H1 (cell line): ENCODE results near the gene A2ML1. TPM values are rescaled to one million over a fixed set of nuclear protein-coding genes. Genes with fewer than 3 reads are reported as not detected.

Experiments used
- CTCF ChIA-PET: fragments of 300-600 bp; sonication (Branson Sonifier 250); formaldehyde crosslinking; loops from one replicate; lab custom pipeline; 2021; ENCODE audit not compliant: partially characterized antibody; lab: Charles Lee
- POLR2A ChIA-PET: fragments of 300-600 bp; sonication (Branson Sonifier 250); formaldehyde crosslinking; loops from one replicate; lab custom pipeline; 2021; ENCODE audit warnings: inconsistent platforms; ENCODE audit not compliant: partially characterized antibody; lab: Charles Lee
- DNase-seq, 2 experiments: peaks; one replicate each; pipeline versions ENCODE4 v3.0.0 to v3.0.0-alpha.2; 2010 to 2022; ENCODE audit warnings: low spot score in 2 of 2, low read depth in 1 of 2, mixed read lengths in 1 of 2
- FAIRE-seq: peaks from 2 replicates; lab custom pipeline; 2011; peaks lifted over from hg19 to GRCh38; lab: Jason Lieb, UNC
- H2AFZ ChIP-seq: 2 replicates; pipeline ENCODE4 v1.8.1; 2012; ENCODE audit warnings: low read length, inconsistent platforms
- H2AK5ac ChIP-seq: 2 replicates; pipeline ENCODE4 v1.6.1; 2013; ENCODE audit warnings: low read depth, low read length
- H2BK120ac ChIP-seq: replicated peaks from 2 replicates; pipeline ENCODE3; 2013; ENCODE audit warnings: low read depth, low read length, inconsistent platforms
- H2BK12ac ChIP-seq: 2 replicates; pipeline ENCODE4 v1.6.1; 2013; ENCODE audit warnings: low read depth, low read length
- H2BK15ac ChIP-seq: 2 replicates; pipeline ENCODE4 v1.6.1; 2013; ENCODE audit warnings: low read length
- H2BK20ac ChIP-seq: 2 replicates; pipeline ENCODE4 v1.6.1; 2013; ENCODE audit warnings: low read length
- H2BK5ac ChIP-seq: 2 replicates; pipeline ENCODE4 v1.6.1; 2013; ENCODE audit warnings: low read depth, low read length
- H3K14ac ChIP-seq: 2 replicates; pipeline ENCODE4 v1.6.1; 2013; ENCODE audit warnings: inconsistent platforms; ENCODE audit not compliant: insufficient read length
- H3K18ac ChIP-seq: 2 replicates; pipeline ENCODE4 v1.6.1; 2013; ENCODE audit warnings: low read length; ENCODE audit errors: extremely low read depth
- H3K23ac ChIP-seq: 2 replicates; pipeline ENCODE4 v1.6.1; 2013; ENCODE audit warnings: inconsistent platforms; ENCODE audit not compliant: insufficient read length
- H3K23me2 ChIP-seq: 2 replicates; pipeline ENCODE4 v1.6.1; 2013; ENCODE audit warnings: low read depth, low read length
- H3K27ac ChIP-seq: 2 replicates; pipeline ENCODE4 v1.6.1; 2011; ENCODE audit warnings: low read depth, low read length, inconsistent platforms
- H3K27me3 ChIP-seq, 4 experiments: replicated peaks in 1 of 4; 1 replicate in 1 of 4; 2 replicates in 3 of 4; pipeline versions ENCODE4 v1.6.1 to v1.8.1; 2011 to 2013; ENCODE audit warnings: low read length in 3 of 4, mild to moderate bottlenecking in 3 of 4, inconsistent platforms in 2 of 4, mixed read lengths in 2 of 4, moderate library complexity in 1 of 4; ENCODE audit not compliant: control insufficient read depth in 3 of 4, insufficient read depth in 3 of 4; ENCODE audit errors: extremely low read depth in 1 of 4
- H3K36me3 ChIP-seq, 4 experiments: 2 replicates each; pipeline versions ENCODE4 v1.6.1 to v1.8.1; 2011 to 2013; ENCODE audit warnings: mild to moderate bottlenecking in 4 of 4, low read length in 3 of 4, moderate library complexity in 2 of 4, control low read depth in 1 of 4, inconsistent platforms in 1 of 4; ENCODE audit not compliant: insufficient read depth in 4 of 4, control insufficient read depth in 2 of 4
- H3K4ac ChIP-seq: replicated peaks from 2 replicates; pipeline ENCODE3; 2013; ENCODE audit warnings: low read length, low read depth, mixed read lengths, inconsistent platforms; ENCODE audit not compliant: insufficient read length
- H3K4me1 ChIP-seq, 4 experiments: replicated peaks in 1 of 4; 1 replicate in 1 of 4; 2 replicates in 3 of 4; pipeline versions ENCODE4 v1.6.1 to v1.8.1; 2011 to 2013; ENCODE audit warnings: low read length in 3 of 4, inconsistent platforms in 2 of 4, mixed read lengths in 1 of 4; ENCODE audit not compliant: insufficient read depth in 4 of 4, control insufficient read depth in 3 of 4
- H3K4me2 ChIP-seq, 2 experiments: 2 replicates each; pipeline versions ENCODE4 v1.6.1 to v1.8.1; 2011 to 2013; ENCODE audit warnings: low read depth in 2 of 2, low read length in 2 of 2, control low read depth in 1 of 2, inconsistent platforms in 1 of 2, mild to moderate bottlenecking in 1 of 2; ENCODE audit not compliant: insufficient read depth in 1 of 2
- H3K4me3 ChIP-seq, 4 experiments: fragments of 200-600, 300-600 bp in 1 of 4; sonication (generic), shearing (Covaris generic), sonication (Bioruptor Twin) in 1 of 4; 2 replicates each; pipeline versions ENCODE4 v1.5.1 to v1.8.1; 2011 to 2016; ENCODE audit warnings: low read length in 4 of 4, low read depth in 3 of 4, control low read depth in 2 of 4, inconsistent platforms in 2 of 4, mild to moderate bottlenecking in 2 of 4, mixed read lengths in 1 of 4, moderate library complexity in 1 of 4; ENCODE audit not compliant: insufficient read depth in 2 of 4; ENCODE audit errors: extremely low read depth in 1 of 4
- H3K56ac ChIP-seq: replicated peaks from 2 replicates; pipeline ENCODE3; 2013; ENCODE audit warnings: low read depth, mild to moderate bottlenecking, mixed read lengths, low read length, inconsistent platforms; ENCODE audit not compliant: insufficient read length
- H3K79me1 ChIP-seq: 2 replicates; pipeline ENCODE4 v1.6.1; 2013; ENCODE audit warnings: low read depth, low read length, control low read depth
- H3K79me2 ChIP-seq, 2 experiments: 2 replicates each; pipeline versions ENCODE4 v1.6.1 to v1.8.1; 2012 to 2013; ENCODE audit warnings: low read length in 2 of 2, mild to moderate bottlenecking in 2 of 2, inconsistent platforms in 1 of 2; ENCODE audit not compliant: insufficient read depth in 2 of 2, control insufficient read depth in 1 of 2
- H3K9ac ChIP-seq, 4 experiments: replicated peaks in 1 of 4; 1 replicate in 1 of 4; 2 replicates in 3 of 4; pipeline versions ENCODE4 v1.6.1 to v1.8.1; 2011 to 2013; ENCODE audit warnings: low read depth in 3 of 4, low read length in 3 of 4, control low read depth in 2 of 4, mild to moderate bottlenecking in 2 of 4, moderate library complexity in 2 of 4, inconsistent platforms in 1 of 4; ENCODE audit errors: extremely low read depth in 1 of 4
- H3K9me3 ChIP-seq, 2 experiments: 2 replicates each; pipeline versions ENCODE4 v1.6.1 to v1.8.1; 2012 to 2013; ENCODE audit warnings: mild to moderate bottlenecking in 2 of 2, moderate library complexity in 2 of 2, control low read depth in 1 of 2, inconsistent platforms in 1 of 2, low read depth in 1 of 2, low read length in 1 of 2, mixed read lengths in 1 of 2; ENCODE audit not compliant: insufficient read depth in 2 of 2
- H4K20me1 ChIP-seq, 2 experiments: replicated peaks in 1 of 2; 2 replicates each; pipeline versions ENCODE3 to v1.8.1; 2011 to 2013; ENCODE audit warnings: inconsistent platforms in 2 of 2, low read length in 2 of 2, mild to moderate bottlenecking in 1 of 2; ENCODE audit not compliant: insufficient read depth in 2 of 2, control insufficient read depth in 1 of 2
- H4K5ac ChIP-seq: 2 replicates; pipeline ENCODE4 v1.6.1; 2013; ENCODE audit warnings: low read length, low read depth, mixed read lengths, inconsistent platforms; ENCODE audit not compliant: insufficient read length
- H4K8ac ChIP-seq: 2 replicates; pipeline ENCODE4 v1.8.0; 2013; ENCODE audit warnings: mild to moderate bottlenecking, moderate library complexity, low read length, inconsistent platforms; ENCODE audit not compliant: insufficient read depth; ENCODE audit errors: extremely low read depth
- H4K91ac ChIP-seq: replicated peaks from 2 replicates; pipeline ENCODE3; 2013; ENCODE audit warnings: low read length, mixed read lengths, inconsistent platforms; ENCODE audit not compliant: insufficient read length
- BCL11A ChIP-seq, 2 experiments: IDR thresholded peaks; one replicate each; pipeline ENCODE4 v1.6.1; 2011; ENCODE audit warnings: low read depth in 2 of 2, low read length in 2 of 2, mild to moderate bottlenecking in 2 of 2
- E2F6 ChIP-seq: IDR thresholded peaks from 2 replicates; pipeline ENCODE4 v1.6.1; 2012; ENCODE audit warnings: inconsistent platforms
- EGR1 ChIP-seq: IDR thresholded peaks from 2 replicates; pipeline ENCODE4 v1.6.1; 2011; ENCODE audit warnings: low read depth, low read length, borderline replicate concordance
- EP300 ChIP-seq, 2 experiments: IDR thresholded peaks; 1 replicate in 1 of 2; 2 replicates in 1 of 2; pipeline ENCODE4 v1.6.1; 2011 to 2012; ENCODE audit warnings: low read depth in 2 of 2, low read length in 2 of 2, mild to moderate bottlenecking in 2 of 2, borderline replicate concordance in 1 of 2, inconsistent platforms in 1 of 2, moderate library complexity in 1 of 2
- FOSL1 ChIP-seq: IDR thresholded peaks from 2 replicates; pipeline ENCODE4 v1.6.1; 2011; ENCODE audit warnings: mild to moderate bottlenecking, low read depth, low read length, moderate library complexity; ENCODE audit not compliant: insufficient read depth
- GABPA ChIP-seq: IDR thresholded peaks from 2 replicates; pipeline ENCODE4 v1.6.1; 2011; ENCODE audit warnings: mild to moderate bottlenecking, low read length, moderate library complexity, borderline replicate concordance; ENCODE audit not compliant: insufficient read depth
- HDAC6 ChIP-seq: IDR thresholded peaks from one replicate; pipeline ENCODE4 v1.7.1; 2012; ENCODE audit warnings: low read depth, mild to moderate bottlenecking, inconsistent platforms, low read length, moderate library complexity
- JUND ChIP-seq: IDR thresholded peaks from 2 replicates; pipeline ENCODE4 v1.6.1; 2011; ENCODE audit warnings: mild to moderate bottlenecking, improper control_type of control experiment, low read length
- MAFK ChIP-seq: IDR thresholded peaks from 2 replicates; pipeline ENCODE4 v1.6.1; 2012; ENCODE audit warnings: low read depth, mild to moderate bottlenecking, improper control_type of control experiment, low read length
- SIX5 ChIP-seq: IDR thresholded peaks from 2 replicates; pipeline ENCODE4 v1.6.1; 2011; ENCODE audit warnings: mild to moderate bottlenecking, low read depth, low read length
- SP2 ChIP-seq: IDR thresholded peaks from 2 replicates; pipeline ENCODE4 v1.6.1; 2012; ENCODE audit warnings: mild to moderate bottlenecking, low read length, inconsistent platforms
- TCF12 ChIP-seq: IDR thresholded peaks from 2 replicates; pipeline ENCODE4 v1.6.1; 2011; ENCODE audit warnings: low read depth, mild to moderate bottlenecking, low read length
- WGBS, 2 experiments: shearing (Covaris generic) in 1 of 2; methylation state at CpG; one replicate each; pipeline versions ENCODE4 v1.1.6 to v1.1.7; 2013 to 2015; ENCODE audit warnings: low lambda C conversion rate in 2 of 2, mixed read lengths in 2 of 2, inconsistent platforms in 1 of 2, low coverage in 1 of 2, missing lambda C conversion rate in 1 of 2; ENCODE audit not compliant: insufficient replicate concordance in 2 of 2, insufficient coverage in 1 of 2, insufficient read length in 1 of 2; ENCODE audit errors: extremely low coverage in 1 of 2, missing lambda C conversion rate in 1 of 2; 5-methylcytosine and 5-hydroxymethylcytosine counted together
- polyA plus RNA-seq, 7 experiments: library from polyadenylated mRNA; depleted of rRNA in 3 of 7; stranded (reverse) in 5 of 7; unstranded in 2 of 7; fragments of >200 nt in 5 of 7; fragments of 200-250 nt in 2 of 7; gene quantifications; 1 replicate in 5 of 7; 2 replicates in 1 of 7; 4 replicates in 1 of 7; pipeline versions ENCODE4 v1.2.1 to v1.2.3, GENCODE V29; 2011 to 2013; ENCODE audit warnings: missing spikeins in 2 of 7, mixed read lengths in 2 of 7
- total RNA-seq: library from RNA; stranded (reverse); fragmentation: NEBNext Ultra II Directional; extraction: Animal tissue kit (Norgen Biotek cat#: 25700); gene quantifications from 2 replicates; pipeline ENCODE4 v1.2.1, GENCODE V29; 2021

Gene A2ML1
- total and polyA plus RNA-seq, 2 of the 8 experiments (the other 6 are each of a cell fraction or from before 2014, with no cell fraction given), result 10.2 to 10.3 TPM

GRCh38 chr12:8781381-8782127 is 40.9 kb upstream of the A2ML1 start:
- H3K4me3 ChIP-seq, result no peak overlapping the region
- WGBS, 2 experiments, result 89% methylated on average over 2 of the region's 2 CpGs; no CpG with 5 or more reads in 1 of the 2 experiments
- peaks cover 4 to 16% (median 6%) of the 10 kb centered on the region in 4 experiments; a peak in 5 of 8 replicates for H3K36me3 ChIP-seq
- no peaks in the 10 kb centered on the region for H3K4me1 ChIP-seq
- no peak overlapping the region for H3K9ac ChIP-seq
- H2BK12ac ChIP-seq, result no peak overlapping the region
- H3K4ac ChIP-seq, result peak overlapping the region; percentile 44
- H3K79me1 ChIP-seq, result peaks cover 4% of the 10 kb centered on the region; the same call in 1 of the 2 replicates
- H3K4me2 ChIP-seq, result no peak overlapping the region
- no peak overlapping the region for H3K18ac ChIP-seq
- H3K9me3 ChIP-seq, result peaks cover 6 to 9% of the 10 kb centered on the region in 2 experiments
- no peak overlapping the region for H4K8ac ChIP-seq
- H3K27me3 ChIP-seq, result no peaks in the 10 kb centered on the region
- no peak overlapping the region for H3K27ac ChIP-seq
- H3K14ac ChIP-seq, result no peak overlapping the region
- H4K5ac ChIP-seq, result no peak overlapping the region
- H2BK120ac ChIP-seq, result no peak overlapping the region
- H4K91ac ChIP-seq, result no peak overlapping the region
- FAIRE-seq (no peak), DNase-seq (no peak)
- no peaks in the 10 kb centered on the region for H4K20me1 ChIP-seq
- H2BK20ac ChIP-seq, result no peak overlapping the region
- CTCF ChIA-PET, result interaction anchor here (0.6 to 2.5 kb wide), 12 partner anchors 9 to 237 kb away, joined by 3 to 11 read pairs (median 3); partner anchors contain the start of gene A2ML1
- no peak overlapping the region for H2AFZ ChIP-seq
- H3K23me2 ChIP-seq, result no peaks in the 10 kb centered on the region
- H3K23ac ChIP-seq, result no peak overlapping the region
- H3K79me2 ChIP-seq, result no peaks in the 10 kb centered on the region
- H2BK15ac ChIP-seq, result no peak overlapping the region
- H2AK5ac ChIP-seq, result no peak overlapping the region
- H3K56ac ChIP-seq, result no peak overlapping the region
- POLR2A ChIA-PET, result interaction anchor here (0.6 to 2.2 kb wide), 4 partner anchors 9 to 79 kb away, joined by 3 to 5 read pairs (median 4); no protein-coding TSS in a partner anchor
- H2BK5ac ChIP-seq, result 0 out of 2 replicates have a peak overlapping the region, but pooled peaks have one; percentile 18
- TF ChIP-seq JUND (no peak), SP2 (no peak), FOSL1 (no peak), EP300 (IDR thresholded peaks at IDR 0.05; ENCODE audit: borderline replicate concordance in 1 of 2, low read depth in 2 of 2, low read length in 2 of 2) (no peak), EGR1 (no peak), E2F6 (no peak), TCF12 (no peak), SIX5 (no peak), MAFK (no peak), HDAC6 (no peak), BCL11A (IDR thresholded peaks at IDR 0.05; ENCODE audit: low read depth in 2 of 2, low read length in 2 of 2) (no peak), GABPA (no peak)
